Fibroblast of lung (primary cell): ENCODE measurements around the gene ASTN1. TPM values are rescaled to one million over a fixed set of nuclear protein-coding genes. Genes with fewer than 3 reads are reported as not detected.

Source experiments
- DNase-seq, 2 donors: peaks; one replicate each; pipeline versions ENCODE4 v3.0.0 to v3.0.0-alpha.2; 2010; ENCODE audit warnings: low read depth in 2 of 2
- H2AFZ ChIP-seq: 2 replicates; pipeline ENCODE4 v1.5.1; 2012; ENCODE audit warnings: low read length, control low read depth, inconsistent platforms
- H3K27ac ChIP-seq: 2 replicates; pipeline ENCODE4 v1.5.1; 2011; ENCODE audit warnings: low read length, control low read depth; ENCODE audit not compliant: insufficient read depth
- H3K27me3 ChIP-seq: 2 replicates; pipeline ENCODE4 v1.5.1; 2011; ENCODE audit warnings: mild to moderate bottlenecking, low read length; ENCODE audit not compliant: control insufficient read depth, insufficient read depth
- H3K36me3 ChIP-seq: 2 replicates; pipeline ENCODE4 v1.5.1; 2011; ENCODE audit warnings: low read length; ENCODE audit not compliant: control insufficient read depth, insufficient read depth
- H3K4me1 ChIP-seq: 2 replicates; pipeline ENCODE4 v1.5.1; 2011; ENCODE audit warnings: low read length; ENCODE audit not compliant: control insufficient read depth, insufficient read depth; ENCODE audit errors: extremely low read depth
- H3K4me2 ChIP-seq: 2 replicates; pipeline ENCODE4 v1.5.1; 2011; ENCODE audit warnings: low read length, control low read depth; ENCODE audit not compliant: insufficient read depth; ENCODE audit errors: extremely low read depth
- H3K4me3 ChIP-seq, 4 experiments: fragments of 200-600 bp in 1 of 4; sonication (generic) in 1 of 4; replicated peaks in 1 of 4; 2 replicates each; pipeline ENCODE4 v1.5.1; 2011 to 2016; ENCODE audit warnings: low read length in 4 of 4, low read depth in 3 of 4, mild to moderate bottlenecking in 3 of 4, control low read depth in 2 of 4, inconsistent platforms in 1 of 4, mixed read lengths in 1 of 4; ENCODE audit not compliant: insufficient read depth in 1 of 4; ENCODE audit errors: control extremely low read depth in 1 of 4
- H3K79me2 ChIP-seq: 2 replicates; pipeline ENCODE4 v1.5.1; 2012; ENCODE audit warnings: mild to moderate bottlenecking, low read length, inconsistent platforms; ENCODE audit not compliant: control insufficient read depth, insufficient read depth
- H3K9ac ChIP-seq: 2 replicates; pipeline ENCODE4 v1.5.1; 2011; ENCODE audit warnings: mild to moderate bottlenecking, low read length, control low read depth; ENCODE audit not compliant: insufficient read depth
- H3K9me3 ChIP-seq: 2 replicates; pipeline ENCODE4 v1.5.1; 2012; ENCODE audit warnings: low read depth, low read length; ENCODE audit not compliant: control insufficient read depth, insufficient read depth
- H4K20me1 ChIP-seq: 2 replicates; pipeline ENCODE4 v1.5.1; 2011; ENCODE audit warnings: low read length; ENCODE audit not compliant: control insufficient read depth, insufficient read depth; ENCODE audit errors: extremely low read depth
- EZH2 ChIP-seq: IDR thresholded peaks from 2 replicates; pipeline ENCODE4 v1.5.1; 2012; ENCODE audit warnings: low read length, control low read depth, mild to moderate bottlenecking; ENCODE audit errors: missing control alignments
- polyA plus RNA-seq, 2 donors: library from polyadenylated mRNA; depleted of rRNA in 1 of 2; stranded (reverse) in 1 of 2; unstranded in 1 of 2; fragments of >200 nt; gene quantifications; 2 replicates each; pipeline ENCODE4 v1.2.1, GENCODE V29; 2011 to 2012; ENCODE audit warnings: missing spikeins in 1 of 2
- total RNA-seq: library from RNA; depleted of rRNA; stranded (reverse); fragments of >200 nt; gene quantifications from 2 replicates; pipeline ENCODE4 v1.2.1, GENCODE V29; 2014
- TF ChIP-seq, protein P1 (sequence below), 2 donors: IDR thresholded peaks in 1 of 2; conservative IDR thresholded peaks in 1 of 2; 1 replicate in 1 of 2; 2 replicates in 1 of 2; pipeline ENCODE4 v1.5.1; 2011 to 2012; ENCODE audit warnings: low read length in 2 of 2, control low read depth in 1 of 2, inconsistent platforms in 1 of 2, low read depth in 1 of 2, mild to moderate bottlenecking in 1 of 2

Gene ASTN1
- total and polyA plus RNA-seq, 2 donors (not counting 1 experiment from before 2014, with no cell fraction given) = 0.06 to 0.17 TPM

DNA sequence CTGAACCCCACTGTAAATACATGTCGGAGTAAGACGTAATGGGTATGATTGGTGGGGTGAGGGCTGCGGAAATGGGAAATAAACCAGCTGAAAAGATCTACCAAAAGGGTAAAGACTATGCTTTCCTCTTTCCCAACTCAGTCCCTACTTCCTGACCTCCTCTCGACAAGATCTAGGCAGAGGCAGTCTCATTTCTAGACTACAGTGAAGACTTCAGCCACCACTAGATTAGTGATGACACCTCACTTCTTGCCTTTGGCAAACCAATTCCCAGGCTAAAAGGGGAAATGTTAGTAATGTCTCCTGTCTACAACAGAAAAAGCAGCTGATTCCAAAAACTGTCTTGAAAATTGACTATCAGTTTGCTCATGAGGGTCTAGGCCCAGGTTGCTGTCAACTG lies 219.9 kb downstream of the ASTN1 start:
- no peaks in the 10 kb centered on the region for H3K4me1 ChIP-seq
- no peaks in the 10 kb centered on the region for H3K36me3 ChIP-seq
- no peak for TF ChIP-seq EZH2
- TF ChIP-seq, protein P1, sequence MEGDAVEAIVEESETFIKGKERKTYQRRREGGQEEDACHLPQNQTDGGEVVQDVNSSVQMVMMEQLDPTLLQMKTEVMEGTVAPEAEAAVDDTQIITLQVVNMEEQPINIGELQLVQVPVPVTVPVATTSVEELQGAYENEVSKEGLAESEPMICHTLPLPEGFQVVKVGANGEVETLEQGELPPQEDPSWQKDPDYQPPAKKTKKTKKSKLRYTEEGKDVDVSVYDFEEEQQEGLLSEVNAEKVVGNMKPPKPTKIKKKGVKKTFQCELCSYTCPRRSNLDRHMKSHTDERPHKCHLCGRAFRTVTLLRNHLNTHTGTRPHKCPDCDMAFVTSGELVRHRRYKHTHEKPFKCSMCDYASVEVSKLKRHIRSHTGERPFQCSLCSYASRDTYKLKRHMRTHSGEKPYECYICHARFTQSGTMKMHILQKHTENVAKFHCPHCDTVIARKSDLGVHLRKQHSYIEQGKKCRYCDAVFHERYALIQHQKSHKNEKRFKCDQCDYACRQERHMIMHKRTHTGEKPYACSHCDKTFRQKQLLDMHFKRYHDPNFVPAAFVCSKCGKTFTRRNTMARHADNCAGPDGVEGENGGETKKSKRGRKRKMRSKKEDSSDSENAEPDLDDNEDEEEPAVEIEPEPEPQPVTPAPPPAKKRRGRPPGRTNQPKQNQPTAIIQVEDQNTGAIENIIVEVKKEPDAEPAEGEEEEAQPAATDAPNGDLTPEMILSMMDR (conservative IDR thresholded peaks at IDR 0.05 in 1 of 2, IDR thresholded peaks at IDR 0.05 in 1 of 2; ENCODE audit: low read depth in 1 of 2, low read length in 2 of 2) = no peak
- no peak overlapping the region for H3K4me2 ChIP-seq
- no peaks in the 10 kb centered on the region for H3K79me2 ChIP-seq
- H4K20me1 ChIP-seq = no peaks in the 10 kb centered on the region
- no peak overlapping the region for H3K27ac ChIP-seq
- no peak overlapping the region for H2AFZ ChIP-seq
- no peak overlapping the region for H3K4me3 ChIP-seq
- no peaks in the 10 kb centered on the region for H3K9me3 ChIP-seq
- DNase-seq = no peak
- no peaks in the 10 kb centered on the region for H3K27me3 ChIP-seq
- no peak overlapping the region for H3K9ac ChIP-seq

DNA sequence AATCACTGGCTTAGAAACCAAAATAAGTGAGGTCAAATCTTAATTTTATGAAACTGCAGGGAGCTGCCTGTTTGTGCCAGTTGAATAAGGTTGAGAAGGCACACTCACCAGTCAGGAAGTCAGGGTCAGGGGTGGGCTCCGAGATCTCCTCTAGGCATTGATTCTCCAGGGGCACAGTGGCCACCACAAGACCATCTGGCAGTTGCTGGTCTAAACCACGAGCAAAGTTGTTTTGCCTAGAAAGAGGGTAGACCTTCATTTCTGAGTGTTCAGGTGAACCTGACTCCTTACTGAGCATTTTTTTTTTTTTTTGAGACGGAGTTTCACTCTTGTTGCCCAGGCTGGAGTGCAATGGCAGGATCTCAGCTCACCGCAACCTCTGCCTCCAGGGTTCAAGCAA lies 220.7 kb downstream of the ASTN1 start:
- Histone ChIP-seq H4K20me1 (no peaks in the 10 kb centered on the region), H3K4me1 (no peaks in the 10 kb centered on the region), H3K9ac (no peak overlapping the region), H3K27ac (no peak overlapping the region), H3K4me2 (no peak overlapping the region), H2AFZ (no peak overlapping the region), H3K79me2 (no peaks in the 10 kb centered on the region), H3K27me3 (no peaks in the 10 kb centered on the region), H3K9me3 (no peaks in the 10 kb centered on the region), H3K4me3 (no peak overlapping the region), H3K36me3 (no peaks in the 10 kb centered on the region)
- no peak for DNase-seq
- TF ChIP-seq, protein P1 (conservative IDR thresholded peaks at IDR 0.05 in 1 of 2, IDR thresholded peaks at IDR 0.05 in 1 of 2; ENCODE audit: low read depth in 1 of 2, low read length in 2 of 2) = no peak
- TF ChIP-seq EZH2 = no peak

DNA sequence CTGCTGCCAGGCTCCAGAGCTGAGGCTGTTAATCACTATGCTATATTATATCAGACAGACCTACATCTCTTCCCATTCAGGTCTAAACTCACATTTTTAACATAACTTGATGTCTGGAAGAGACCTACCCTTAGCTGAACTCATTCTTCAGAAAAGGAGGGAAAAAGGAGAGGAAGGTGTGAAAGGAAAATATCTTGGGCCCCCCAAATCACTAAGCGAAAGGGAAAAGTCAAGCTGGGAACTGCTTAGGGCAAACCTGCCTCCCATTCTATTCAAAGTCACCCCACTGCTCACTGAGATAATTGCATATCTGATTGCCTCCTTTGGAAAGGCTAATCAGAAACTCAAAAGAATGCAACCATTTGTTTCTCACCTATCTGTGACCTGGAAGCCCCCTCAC lies 222.2 kb downstream of the ASTN1 start:
- no peaks in the 10 kb centered on the region for H3K79me2 ChIP-seq
- DNase-seq = no peak
- H3K9me3 ChIP-seq = no peaks in the 10 kb centered on the region
- H3K4me1 ChIP-seq = no peaks in the 10 kb centered on the region
- no peak overlapping the region for H3K9ac ChIP-seq
- H3K4me3 ChIP-seq = no peak overlapping the region
- TF ChIP-seq, protein P1 (conservative IDR thresholded peaks at IDR 0.05 in 1 of 2, IDR thresholded peaks at IDR 0.05 in 1 of 2; ENCODE audit: low read depth in 1 of 2, low read length in 2 of 2) = no peak
- TF ChIP-seq EZH2 = no peak
- no peaks in the 10 kb centered on the region for H3K36me3 ChIP-seq
- H4K20me1 ChIP-seq = no peaks in the 10 kb centered on the region
- no peaks in the 10 kb centered on the region for H3K27me3 ChIP-seq
- no peak overlapping the region for H3K4me2 ChIP-seq
- H3K27ac ChIP-seq = no peak overlapping the region
- H2AFZ ChIP-seq = no peak overlapping the region
